Stomach (tissue), 9 donors: ENCODE data around the gene MRPL28. TPM values are rescaled to one million over a fixed set of nuclear protein-coding genes. Genes with fewer than 3 reads are reported as not detected.

Source experiments
- DNase-seq, 2 donors: peaks; one replicate each; pipeline versions ENCODE4 v3.0.0 to v3.0.0-alpha.2; 2013 to 2019
- H3K27ac ChIP-seq, 5 donors: fragments of 200-600 bp in 4 of 5; sonication (generic) in 4 of 5; one replicate each; pipeline ENCODE4 v1.5.1; 2013 to 2019; ENCODE audit warnings: mild to moderate bottlenecking in 1 of 5, moderate library complexity in 1 of 5
- H3K27me3 ChIP-seq, 3 donors: fragments of 200-600 bp; sonication (generic); one replicate each; pipeline ENCODE4 v1.5.1; 2017 to 2019; ENCODE audit warnings: mixed run types in 1 of 3
- H3K36me3 ChIP-seq, 4 donors: fragments of 200-600 bp; sonication (generic); 1 replicate in 3 of 4; 2 replicates in 1 of 4; pipeline ENCODE4 v1.5.1; 2016 to 2019
- H3K4me1 ChIP-seq, 4 donors: fragments of 200-600 bp; sonication (generic); one replicate each; pipeline ENCODE4 v1.5.1; 2016 to 2019
- H3K4me3 ChIP-seq, 4 donors: fragments of 200-600 bp; sonication (generic) in 3 of 4; one replicate each; pipeline ENCODE4 v1.5.1; 2016 to 2019; ENCODE audit warnings: mild to moderate bottlenecking in 1 of 4
- H3K9me3 ChIP-seq, 4 donors: fragments of 200-600 bp; sonication (generic); one replicate each; pipeline ENCODE4 v1.5.1; 2016 to 2019
- EP300 ChIP-seq: sonication (generic); formaldehyde crosslinking; IDR thresholded peaks from one replicate; pipeline ENCODE4 v1.6.1; 2017; ENCODE audit warnings: antibody characterized with exemption
- POLR2A ChIP-seq, 4 donors: fragments of 450-650 bp; IDR thresholded peaks; one replicate each; pipeline ENCODE4 v1.6.1; 2016; ENCODE audit warnings: antibody characterized with exemption in 4 of 4, control low read depth in 2 of 4, mild to moderate bottlenecking in 1 of 4, moderate library complexity in 1 of 4
- POLR2AphosphoS5 ChIP-seq, 3 donors: sonication (generic); formaldehyde crosslinking; IDR thresholded peaks; one replicate each; pipeline ENCODE4 v1.6.1; 2016; ENCODE audit warnings: antibody characterized with exemption in 3 of 3
- WGBS, 5 donors: extraction: QIAGEN DNeasy Blood & Tissue Kit in 3 of 5; methylation state at CpG; one replicate each; pipeline versions ENCODE4 v1.1.5 to v1.1.7; 2013 to 2018; 5-methylcytosine and 5-hydroxymethylcytosine counted together
- intact Hi-C: fragments of 100-400 bp; cut with DNase I; formaldehyde crosslinking; loops from one replicate; pipeline ENCODE4 v1.15.1; 2023; ENCODE audit warnings: low total_unique reads
- polyA plus RNA-seq, 3 donors: library from polyadenylated mRNA; stranded (reverse); fragments of 200-250 nt; gene quantifications; one replicate each; pipeline ENCODE4 v1.2.3, GENCODE V29; 2013
- total RNA-seq, 5 donors: library from RNA; depleted of rRNA; stranded (reverse); fragments of >200 nt; gene quantifications; one replicate each; pipeline versions ENCODE4 v1.1.0 to v1.2.3, GENCODE V29; 2014 to 2016
- TF ChIP-seq, protein P1 (sequence below), 7 experiments: fragments of 450-650 bp in 4 of 7; fragments of 200-600 bp in 3 of 7; sonication (generic) in 3 of 7; IDR thresholded peaks; one replicate each; pipeline ENCODE4 v1.5.1; 2016 to 2019; ENCODE audit warnings: antibody characterized with exemption in 7 of 7, control low read depth in 2 of 7, mild to moderate bottlenecking in 1 of 7
- donor health status: healthy with polysubstance abuse.
- donor health status: Bipolar disorder and iron deficiency.
- donor health status: healthy.

MRPL28 gene
- total and polyA plus RNA-seq, 8 donors, result 9.9 to 106 (median 56.6) TPM

DNA sequence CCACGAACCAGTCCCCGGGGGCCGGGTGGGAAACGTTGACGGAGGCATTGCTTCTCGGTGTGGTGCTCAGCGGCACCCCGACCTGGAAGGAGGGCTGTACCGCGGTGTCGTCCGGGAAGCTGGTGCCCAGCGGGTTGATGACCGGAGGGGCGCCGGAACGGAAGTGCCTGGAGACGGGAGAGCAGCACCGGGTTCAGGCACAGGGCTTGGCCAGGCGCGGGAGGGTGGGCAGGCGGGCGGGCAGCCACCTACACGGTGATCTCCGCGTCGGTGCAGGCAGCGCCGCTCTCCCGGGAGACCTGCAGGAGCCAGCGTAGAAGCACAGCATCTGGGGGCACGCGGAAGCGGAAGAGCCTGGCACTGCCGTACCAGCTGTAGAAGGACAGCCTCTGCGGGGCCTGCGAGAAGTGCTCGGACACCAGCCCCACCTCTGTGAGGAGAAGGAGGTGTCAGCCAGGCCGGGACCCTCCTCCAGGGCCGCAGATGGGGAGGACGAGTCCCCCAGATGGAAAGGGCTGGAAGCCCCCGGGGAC is 7.1 kb upstream of the MRPL28 start:
- WGBS, 5 donors, result 87 to 93% (median 90%) methylated on average over 37 to 42 of the region's 42 CpGs
- peaks cover 44 to 54% (median 53%) of the 10 kb centered on the region in 4 donors for H3K36me3 ChIP-seq

DNA sequence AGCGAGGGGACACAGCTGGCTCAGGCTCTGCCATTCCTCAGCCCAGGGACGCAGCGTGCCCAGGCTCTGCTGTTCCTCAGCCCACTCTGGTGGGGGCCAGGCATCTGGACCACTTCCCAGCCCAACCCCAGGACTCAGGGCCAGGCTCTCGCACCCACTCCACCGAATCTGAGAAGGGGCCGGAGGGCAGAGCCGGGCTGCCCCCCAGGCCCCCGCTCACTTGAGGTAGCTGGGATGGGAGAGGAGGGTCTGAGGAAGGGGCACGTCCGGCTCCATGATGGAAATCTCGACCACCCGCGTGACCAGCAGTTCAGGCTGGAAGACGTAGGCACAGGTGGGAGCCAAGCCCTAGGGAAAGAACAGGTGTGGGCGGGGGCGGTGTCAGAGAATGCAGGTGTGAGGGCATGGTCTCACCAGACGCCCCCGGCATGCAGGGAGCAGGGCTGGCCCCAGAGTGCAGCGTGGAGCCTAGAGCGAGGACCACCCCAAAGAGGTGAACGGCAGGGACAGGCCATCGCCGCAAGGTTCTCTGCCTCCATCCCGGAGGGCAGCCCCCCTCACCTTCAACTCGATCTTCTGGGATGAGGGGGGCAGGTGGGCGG is 6.6 kb upstream of the MRPL28 start:
- peaks cover 25 to 31% (median 29%) of the 10 kb centered on the region in 4 donors for H3K4me1 ChIP-seq
- intact Hi-C loops, result no loop called here
- 87 to 94% (median 91%) methylated on average over 14 to 26 of the region's 26 CpGs for WGBS, 5 donors
- TF ChIP-seq, protein P1, sequence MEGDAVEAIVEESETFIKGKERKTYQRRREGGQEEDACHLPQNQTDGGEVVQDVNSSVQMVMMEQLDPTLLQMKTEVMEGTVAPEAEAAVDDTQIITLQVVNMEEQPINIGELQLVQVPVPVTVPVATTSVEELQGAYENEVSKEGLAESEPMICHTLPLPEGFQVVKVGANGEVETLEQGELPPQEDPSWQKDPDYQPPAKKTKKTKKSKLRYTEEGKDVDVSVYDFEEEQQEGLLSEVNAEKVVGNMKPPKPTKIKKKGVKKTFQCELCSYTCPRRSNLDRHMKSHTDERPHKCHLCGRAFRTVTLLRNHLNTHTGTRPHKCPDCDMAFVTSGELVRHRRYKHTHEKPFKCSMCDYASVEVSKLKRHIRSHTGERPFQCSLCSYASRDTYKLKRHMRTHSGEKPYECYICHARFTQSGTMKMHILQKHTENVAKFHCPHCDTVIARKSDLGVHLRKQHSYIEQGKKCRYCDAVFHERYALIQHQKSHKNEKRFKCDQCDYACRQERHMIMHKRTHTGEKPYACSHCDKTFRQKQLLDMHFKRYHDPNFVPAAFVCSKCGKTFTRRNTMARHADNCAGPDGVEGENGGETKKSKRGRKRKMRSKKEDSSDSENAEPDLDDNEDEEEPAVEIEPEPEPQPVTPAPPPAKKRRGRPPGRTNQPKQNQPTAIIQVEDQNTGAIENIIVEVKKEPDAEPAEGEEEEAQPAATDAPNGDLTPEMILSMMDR (IDR thresholded peaks at IDR 0.05), result no peak
- TF ChIP-seq POLR2A (IDR thresholded peaks at IDR 0.05), result no peak
- TF ChIP-seq EP300, result no peak
- TF ChIP-seq POLR2AphosphoS5 (IDR thresholded peaks at IDR 0.05), result no peak
- DNase-seq, result no peak
- no peak overlapping the region for H3K4me3 ChIP-seq
- H3K27me3 ChIP-seq, result no peaks in the 10 kb centered on the region
- no peaks in the 10 kb centered on the region for H3K9me3 ChIP-seq
- no peak overlapping the region for H3K27ac ChIP-seq
- peaks cover 48 to 60% (median 58%) of the 10 kb centered on the region in 4 donors for H3K36me3 ChIP-seq

More for the DNA sequence above, 7.1 kb upstream of the MRPL28 start:
- intact Hi-C loops, result no loop called here
- no peak for DNase-seq
- Histone ChIP-seq H3K4me3 (no peak overlapping the region), H3K27me3 (no peaks in the 10 kb centered on the region), H3K27ac (no peak overlapping the region), H3K9me3 (no peaks in the 10 kb centered on the region), H3K4me1 (peaks cover 25 to 33% (median 31%) of the 10 kb centered on the region in 4 donors)
- TF ChIP-seq POLR2AphosphoS5 (IDR thresholded peaks at IDR 0.05) (no peak), POLR2A (IDR thresholded peaks at IDR 0.05) (no peak), EP300 (no peak)
- TF ChIP-seq, protein P1 (IDR thresholded peaks at IDR 0.05), result no peak

DNA sequence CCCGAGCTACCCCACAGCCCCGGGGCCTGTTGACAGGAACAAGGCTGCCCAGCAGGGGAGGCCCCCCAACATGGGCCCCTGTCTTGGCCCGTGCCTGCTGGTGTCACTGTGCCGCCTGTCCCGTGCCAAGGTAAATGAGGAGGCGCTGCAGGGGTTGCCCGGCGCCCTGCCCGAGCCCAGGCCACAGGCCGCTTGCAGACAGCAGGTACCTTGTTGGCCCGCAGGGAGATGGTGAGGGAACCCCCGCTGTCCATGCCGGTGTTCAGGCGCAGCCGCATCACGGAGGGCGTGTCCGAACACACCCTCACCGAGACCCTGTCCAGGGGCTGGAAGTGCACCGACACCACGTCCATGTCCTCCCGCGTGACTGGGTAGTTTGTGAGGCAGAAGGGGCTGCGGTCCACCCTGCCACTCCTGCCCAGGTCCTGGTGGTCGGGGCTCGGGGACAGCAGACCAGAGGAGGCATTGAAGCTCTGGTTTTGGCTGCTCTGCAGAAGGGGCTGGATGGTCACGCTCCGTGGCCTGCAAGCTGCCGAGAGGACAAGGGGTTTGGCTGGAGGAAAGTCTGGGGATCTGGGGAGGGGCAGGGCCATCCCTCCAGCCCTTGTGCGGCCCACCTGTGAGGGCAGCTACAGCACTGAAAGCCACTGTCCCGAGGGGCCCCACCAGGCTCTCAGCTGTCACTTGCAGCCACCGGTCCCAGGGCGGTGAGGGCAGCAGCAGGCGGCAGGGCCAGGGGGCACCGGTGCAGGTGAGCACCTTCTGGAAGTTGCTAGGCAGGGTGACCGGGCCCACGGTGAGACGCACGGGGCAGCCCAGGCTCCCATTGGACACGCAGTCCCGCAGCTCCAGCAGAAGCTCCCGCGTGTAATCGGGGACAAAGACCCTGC is 5.8 kb upstream of the MRPL28 start:
- 88 to 96% (median 94%) methylated on average over 20 to 44 of the region's 44 CpGs for WGBS, 5 donors
- Histone ChIP-seq H3K4me1 (peaks cover 25 to 34% (median 31%) of the 10 kb centered on the region in 4 donors), H3K9me3 (no peaks in the 10 kb centered on the region), H3K27ac (no peak overlapping the region), H3K27me3 (no peaks in the 10 kb centered on the region), H3K36me3 (peaks cover 48 to 68% (median 66%) of the 10 kb centered on the region in 4 donors), H3K4me3 (no peak overlapping the region)
- intact Hi-C loops, result no loop called here
- DNase-seq, result no peak
- TF ChIP-seq POLR2AphosphoS5 (IDR thresholded peaks at IDR 0.05) (no peak), POLR2A (IDR thresholded peaks at IDR 0.05) (no peak), EP300 (no peak)
- TF ChIP-seq, protein P1 (IDR thresholded peaks at IDR 0.05), result no peak

DNA sequence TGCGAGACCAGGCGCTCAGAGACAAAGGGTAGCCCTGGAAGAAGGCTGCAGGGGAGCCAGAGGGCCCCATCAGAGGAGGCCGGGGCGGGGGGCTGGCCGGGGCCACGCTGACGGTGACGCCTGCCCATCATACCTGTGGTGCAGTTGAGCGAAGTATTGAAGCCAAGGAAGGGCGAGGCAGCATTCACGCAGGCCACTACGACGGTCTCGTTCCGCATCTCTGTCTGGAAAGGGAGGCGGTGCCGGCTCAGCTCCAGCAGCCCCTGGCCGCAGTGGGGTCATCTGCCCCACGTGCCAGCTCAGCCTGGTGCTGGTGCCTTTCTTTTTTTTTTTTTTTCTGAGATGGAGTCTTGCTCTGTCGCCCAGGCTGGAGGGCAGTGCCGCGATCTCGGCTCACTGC is 4.9 kb upstream of the MRPL28 start:
- Histone ChIP-seq H3K27me3 (no peaks in the 10 kb centered on the region), H3K4me3 (no peak overlapping the region), H3K27ac (no peak overlapping the region), H3K9me3 (no peaks in the 10 kb centered on the region), H3K36me3 (peaks cover 48 to 68% (median 66%) of the 10 kb centered on the region in 4 donors), H3K4me1 (peaks cover 23 to 32% (median 28%) of the 10 kb centered on the region in 4 donors)
- no peak for DNase-seq
- TF ChIP-seq POLR2AphosphoS5 (IDR thresholded peaks at IDR 0.05) (no peak), POLR2A (IDR thresholded peaks at IDR 0.05) (no peak), EP300 (no peak)
- TF ChIP-seq, protein P1 (IDR thresholded peaks at IDR 0.05), result no peak
- 93 to 96% (median 94%) methylated on average over 23 of the region's 23 CpGs for WGBS, 5 donors
- intact Hi-C loops, result no loop called here
